Melanocyte of skin (primary cell): ENCODE data around the gene B4GAT1. TPM values are rescaled to one million over a fixed set of nuclear protein-coding genes. Genes with fewer than 3 reads are reported as not detected.

Experiments
- small RNA-seq, 2 donors: library from RNA; depleted of rRNA; stranded (forward); fragments of <200 nt; gene quantifications; one replicate each; pipeline ENCODE3, GENCODE V24; 2012
- total RNA-seq, 2 donors: library from RNA; depleted of rRNA; stranded (reverse); fragments of >200 nt; gene quantifications; 2 replicates each; pipeline ENCODE4 v1.2.3, GENCODE V29; 2012

Gene B4GAT1
- 10 to 100 TPM; 35.0 to 51.3 TPM for total RNA-seq

DNA sequence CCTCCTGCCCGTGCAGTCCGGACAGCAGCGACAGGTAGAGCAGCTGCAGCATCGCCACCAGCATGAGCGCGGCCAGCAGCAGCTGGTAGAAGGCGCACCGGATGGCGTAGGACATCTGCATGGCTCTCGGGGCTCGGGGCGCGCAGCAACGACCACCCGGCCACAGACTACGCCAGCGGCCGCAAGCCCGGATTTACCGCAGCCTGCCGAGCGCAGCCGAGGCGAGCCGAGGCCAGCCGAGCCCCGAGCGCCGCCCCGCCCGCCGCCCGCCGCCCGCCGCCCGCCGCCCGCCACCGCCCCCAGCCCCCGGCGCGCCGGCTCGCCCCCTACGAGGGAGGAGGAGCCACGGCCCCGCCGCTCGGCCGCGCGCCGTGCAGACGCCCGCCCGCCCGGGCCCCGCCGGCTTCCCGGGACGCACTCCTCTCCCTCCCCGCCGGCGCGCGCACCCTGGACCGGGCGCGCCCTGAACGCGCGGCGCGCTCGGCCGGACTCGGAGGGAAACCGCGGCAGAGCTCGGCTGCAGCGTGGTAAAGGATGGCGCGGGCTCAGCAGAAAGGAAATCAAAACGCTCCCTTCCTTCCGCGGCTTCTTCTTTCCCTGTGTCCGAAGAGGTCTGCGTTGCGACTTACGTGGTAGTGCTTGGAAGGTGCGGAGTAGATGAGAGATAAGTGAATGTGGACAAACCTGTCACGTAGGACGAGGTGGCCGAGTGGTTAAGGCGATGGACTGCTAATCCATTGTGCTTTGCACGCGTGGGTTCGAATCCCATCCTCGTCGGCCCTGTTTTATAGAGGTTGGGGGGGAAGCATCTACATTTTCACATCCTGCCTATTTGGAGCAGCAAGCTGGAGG, at the start of gene B4GAT1:
TSS of gene B4GAT1 (minus strand) at position 205 of the 852 bp plus-strand sequence. CDS start at position 121, 84 bp downstream.

DNA sequence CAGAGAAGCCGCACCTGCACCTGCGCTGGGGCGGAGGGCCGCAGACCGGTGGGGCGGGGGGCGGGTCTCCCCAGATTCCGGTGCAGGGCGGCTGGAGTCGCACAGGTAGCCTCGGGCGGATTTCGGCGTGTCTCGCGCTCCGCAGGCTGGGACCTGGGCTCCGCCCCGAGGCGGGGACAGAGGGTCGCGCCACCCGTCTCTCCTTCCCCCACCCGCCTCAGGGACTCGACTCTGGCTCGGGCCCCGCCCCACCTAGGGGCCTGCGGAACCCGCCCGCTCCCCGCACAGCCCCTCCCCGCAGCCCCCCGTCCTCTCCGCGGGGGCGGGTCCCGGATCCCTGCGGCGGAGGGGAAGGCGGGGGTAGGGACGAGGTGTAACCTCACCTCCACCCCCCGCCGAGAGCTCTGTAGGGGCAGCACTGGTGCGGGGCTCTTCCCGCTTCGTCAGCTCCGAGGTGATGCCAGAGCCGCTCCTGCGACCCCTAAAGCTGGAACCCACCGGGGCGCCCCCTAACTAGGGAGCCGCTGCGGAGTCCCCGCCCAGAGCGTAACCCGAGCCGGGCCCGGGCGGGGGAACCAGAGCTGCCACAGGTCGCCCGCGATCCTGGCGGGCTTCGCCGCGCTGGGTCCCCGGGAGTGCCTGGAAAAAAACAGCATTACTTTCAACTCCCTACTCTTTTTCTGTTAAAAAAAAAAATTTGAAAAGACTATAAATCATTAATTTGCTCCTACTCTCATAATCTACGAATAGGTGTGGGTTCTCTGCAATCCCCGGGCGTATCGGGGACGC, 24.4 kb upstream of the B4GAT1 start, which contains the start of gene SLC29A2:
TSS of gene SLC29A2 (minus strand) at position 134 of the 789 bp plus-strand sequence. CDS start 169 bp downstream, outside the sequence.

DNA sequence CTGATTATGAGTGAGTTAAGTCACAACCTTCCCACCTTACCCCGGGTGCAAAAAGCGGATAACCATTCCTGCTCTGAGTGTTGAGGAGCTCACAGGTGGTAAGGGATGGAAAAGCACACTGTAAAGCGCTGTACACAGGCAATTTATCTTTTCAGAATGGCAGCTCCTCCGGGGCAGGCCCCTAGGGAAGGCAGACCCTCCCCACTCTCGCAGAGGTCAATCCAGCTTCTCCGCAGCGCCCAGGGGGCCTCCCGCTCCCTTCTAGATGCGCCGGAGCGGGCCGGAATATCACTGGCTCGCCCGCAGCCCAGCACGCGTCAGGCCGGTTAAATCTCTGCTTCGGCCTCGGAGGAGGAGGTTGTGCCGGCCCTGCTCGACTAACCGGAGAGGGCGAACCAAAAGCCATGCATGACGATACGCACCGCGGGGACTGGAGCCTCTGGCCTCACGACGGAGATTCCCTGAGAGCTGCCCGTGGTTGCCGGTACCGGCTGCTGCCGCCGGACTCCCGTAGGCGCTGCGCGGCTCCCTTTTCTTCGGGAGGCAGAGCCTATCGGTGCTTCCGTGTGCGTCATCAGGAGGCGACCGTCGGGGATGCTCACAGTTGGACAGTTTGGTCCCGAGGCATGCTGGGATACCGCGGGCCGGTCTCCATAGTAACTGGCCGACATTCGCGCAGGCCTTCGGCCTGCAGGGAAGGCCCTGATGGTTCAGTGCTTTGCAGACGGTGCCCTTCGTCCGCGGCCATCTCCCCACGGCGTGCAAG, 2.7 kb downstream of the B4GAT1 start, which contains the start of gene BRMS1:
TSS of gene BRMS1 (minus strand) at position 555 of the 766 bp plus-strand sequence. CDS start 2,870 bp downstream, outside the sequence.

DNA sequence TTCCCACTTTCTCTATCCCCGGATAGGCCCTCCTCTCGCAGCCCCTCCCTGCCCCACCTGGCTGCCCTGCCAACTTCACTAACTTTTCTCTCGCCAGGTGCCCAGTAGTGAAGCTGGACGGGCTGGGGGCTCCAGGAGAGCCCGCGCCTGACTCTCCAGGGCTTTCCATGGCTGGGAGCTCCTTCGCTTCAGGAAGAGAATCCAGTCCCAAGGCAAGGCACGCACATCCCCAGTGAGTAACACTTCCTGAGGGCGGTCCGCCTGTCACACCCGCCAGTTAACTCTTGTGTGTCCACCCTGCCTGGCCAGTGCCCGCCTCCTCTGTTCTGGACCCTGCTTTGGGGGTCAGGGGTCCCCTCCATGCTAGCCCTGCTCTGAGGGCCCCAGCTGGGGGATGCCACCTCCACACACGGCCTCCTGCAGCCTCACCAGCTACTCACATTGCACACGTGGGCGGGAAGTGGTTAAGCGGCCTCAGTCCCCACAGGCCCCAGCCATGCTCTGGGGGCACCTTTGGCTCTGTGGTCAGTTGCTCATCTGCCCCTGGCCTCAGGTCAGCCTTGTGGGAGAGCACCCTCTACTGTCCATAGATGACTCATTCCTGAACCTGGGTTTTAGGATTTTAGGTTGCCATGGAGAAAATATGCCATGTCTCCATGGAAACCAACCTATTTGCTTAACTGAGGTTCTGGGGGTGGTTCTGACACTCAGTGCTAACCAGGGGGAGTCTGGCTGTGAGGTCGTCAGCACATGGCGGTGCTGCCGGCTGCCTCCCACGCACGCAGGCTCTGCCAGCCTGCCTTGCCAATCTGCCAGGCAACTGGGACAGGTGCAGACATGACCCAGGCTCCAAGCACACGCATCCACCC, 11.0 kb downstream of the B4GAT1 start, which contains the start of gene RIN1:
TSS of gene RIN1 (minus strand) at position 201 of the 869 bp plus-strand sequence. CDS start at position 169, 32 bp downstream.

DNA sequence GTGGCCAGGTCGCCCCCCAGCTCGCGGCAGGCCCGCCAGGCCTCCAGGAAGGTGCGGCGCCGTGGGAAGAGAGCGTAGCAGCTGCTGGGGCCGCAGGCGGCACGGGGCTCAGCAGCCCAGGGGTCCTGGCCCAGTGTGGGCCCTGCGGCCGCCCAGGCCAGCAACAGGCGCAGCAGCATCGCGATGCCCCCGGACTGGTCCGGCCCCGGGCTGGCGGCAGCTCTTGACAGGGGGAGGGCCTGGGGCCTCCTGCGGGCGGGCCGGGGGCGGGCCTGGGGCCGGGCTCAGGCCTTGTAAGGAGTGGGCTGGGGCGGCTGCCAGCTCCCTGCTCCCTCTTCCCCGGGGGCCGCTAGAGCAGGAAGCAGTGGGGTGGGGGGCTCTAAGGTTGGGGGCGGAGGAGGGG, 30.6 kb downstream of the B4GAT1 start, which contains the start of gene CD248:
TSS of gene CD248 (minus strand) at position 196 of the 403 bp plus-strand sequence. CDS start at position 179, 17 bp downstream.

Small RNA genes lying within 50 kb of the gene (small RNA-seq; reads per million reads assigned to genes)
- gene RF00017 (0 reads per million in 2 donors), gene RNU1-84P (4.1 to 7.3 reads per million in 2 donors)

Other genes starting within 250 kb of the B4GAT1 start
- gene KLC2, start 89.9 kb downstream of the B4GAT1 start, total RNA-seq, result 10 to 100 TPM; 19.6 to 28.0 TPM
- 100 to 1,000 TPM in 1 of 2 donors, 10 to 100 TPM in 1; 98.4 to 112 TPM for gene RAB1B, start 79.0 kb downstream of the B4GAT1 start, total RNA-seq
- under 1 TPM in 1 of 2 donors, not detected in 1; 0.34 TPM for gene CNIH2, start 69.5 kb downstream of the B4GAT1 start, total RNA-seq
- 100 to 1,000 TPM; 106 to 147 TPM for gene YIF1A, start 58.5 kb downstream of the B4GAT1 start, total RNA-seq
- under 1 TPM; under 0.01 TPM for gene TMEM151A, start 55.7 kb downstream of the B4GAT1 start, total RNA-seq
- 1 to 10 TPM in 1 of 2 donors, under 1 TPM in 1; 0.69 to 2.3 TPM for gene CD248, start 30.6 kb downstream of the B4GAT1 start, total RNA-seq
- gene RIN1, start 11.2 kb downstream of the B4GAT1 start, total RNA-seq, result 10 to 100 TPM in 1 of 2 donors, 1 to 10 TPM in 1; 5.2 to 16.3 TPM
- gene BRMS1, start 2.5 kb downstream of the B4GAT1 start, total RNA-seq, result 10 to 100 TPM; 55.4 to 92.6 TPM
- gene SLC29A2, start 24.1 kb upstream of the B4GAT1 start, total RNA-seq, result under 1 TPM; 0.34 to 0.67 TPM
- not detected for gene NPAS4, start 73.4 kb upstream of the B4GAT1 start, total RNA-seq
- 10 to 100 TPM; 22.0 to 45.6 TPM for gene MRPL11, start 91.2 kb upstream of the B4GAT1 start, total RNA-seq
- 10 to 100 TPM; 12.0 to 17.2 TPM for gene PELI3, start 119.3 kb upstream of the B4GAT1 start, total RNA-seq
- gene DPP3, start 132.8 kb upstream of the B4GAT1 start, total RNA-seq, result 10 to 100 TPM; 73.6 to 75.0 TPM
- gene BBS1, start 163.0 kb upstream of the B4GAT1 start, total RNA-seq, result 10 to 100 TPM; 21.3 to 33.0 TPM
- gene ZDHHC24, start 198.4 kb upstream of the B4GAT1 start, total RNA-seq, result 10 to 100 TPM; 10.7 to 13.8 TPM
- gene ACTN3, start 199.3 kb upstream of the B4GAT1 start, total RNA-seq, result not detected
- 10 to 100 TPM; 28.3 to 46.1 TPM for gene CTSF, start 221.0 kb upstream of the B4GAT1 start, total RNA-seq
- gene CCDC87, start 245.4 kb upstream of the B4GAT1 start, total RNA-seq, result under 1 TPM; 0.33 to 0.69 TPM
- 10 to 100 TPM; 25.5 to 40.0 TPM for gene CCS, start 245.6 kb upstream of the B4GAT1 start, total RNA-seq